GM18873 (cell line): ENCODE results near the gene P2RX1.

Source experiments
- ATAC-seq: cut with Tn5 transposase; IDR thresholded peaks from one replicate; pipeline ENCODE4 v1.9.1; 2021; ENCODE audit warnings: mild to moderate bottlenecking, moderate library complexity, moderate number of reproducible peaks; ENCODE audit not compliant: unreplicated experiment, low FRiP score

Gene P2RX1

GRCh38 chr17:3915995-3916696 is at the start of gene P2RX1:
Gene P2RX1 (minus strand): TSS chr17:3916465. CDS start chr17:3916225, 240 bp downstream.
- no peak for ATAC-seq

DNA sequence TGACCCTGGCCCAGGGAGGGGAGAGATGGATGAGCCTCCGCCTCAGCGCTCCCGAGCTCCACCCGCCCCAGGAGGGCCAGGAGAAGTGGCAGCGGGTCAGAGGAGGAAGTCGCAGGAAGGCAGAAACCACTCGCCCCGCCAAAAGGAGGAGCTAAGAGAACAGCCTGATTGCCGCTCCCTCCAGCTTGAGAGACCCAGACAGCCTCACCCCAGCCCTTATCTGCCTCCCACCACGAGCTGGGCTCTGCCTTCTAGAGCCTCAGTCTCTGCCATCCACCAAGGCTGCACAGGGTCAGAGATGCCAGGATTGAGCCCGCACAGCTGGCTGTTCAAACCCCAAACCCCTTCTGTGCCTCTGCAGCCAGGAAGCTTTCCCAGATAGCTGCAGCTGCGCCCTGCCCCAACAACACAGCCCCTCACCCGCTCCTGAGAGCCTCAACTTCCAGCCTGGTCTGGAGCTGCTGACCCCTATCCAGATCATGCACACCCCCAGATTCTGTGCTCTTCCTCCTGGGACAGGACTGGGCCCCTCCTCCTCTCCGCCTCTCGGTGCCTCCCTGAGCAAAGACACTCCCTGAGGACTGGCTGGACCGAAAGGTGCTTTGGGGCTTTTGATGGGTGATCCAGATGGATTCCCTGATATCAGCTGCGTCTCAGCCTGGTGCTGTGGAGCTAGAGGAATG is 49.0 kb upstream of the P2RX1 start:
- ATAC-seq, result no peak

DNA sequence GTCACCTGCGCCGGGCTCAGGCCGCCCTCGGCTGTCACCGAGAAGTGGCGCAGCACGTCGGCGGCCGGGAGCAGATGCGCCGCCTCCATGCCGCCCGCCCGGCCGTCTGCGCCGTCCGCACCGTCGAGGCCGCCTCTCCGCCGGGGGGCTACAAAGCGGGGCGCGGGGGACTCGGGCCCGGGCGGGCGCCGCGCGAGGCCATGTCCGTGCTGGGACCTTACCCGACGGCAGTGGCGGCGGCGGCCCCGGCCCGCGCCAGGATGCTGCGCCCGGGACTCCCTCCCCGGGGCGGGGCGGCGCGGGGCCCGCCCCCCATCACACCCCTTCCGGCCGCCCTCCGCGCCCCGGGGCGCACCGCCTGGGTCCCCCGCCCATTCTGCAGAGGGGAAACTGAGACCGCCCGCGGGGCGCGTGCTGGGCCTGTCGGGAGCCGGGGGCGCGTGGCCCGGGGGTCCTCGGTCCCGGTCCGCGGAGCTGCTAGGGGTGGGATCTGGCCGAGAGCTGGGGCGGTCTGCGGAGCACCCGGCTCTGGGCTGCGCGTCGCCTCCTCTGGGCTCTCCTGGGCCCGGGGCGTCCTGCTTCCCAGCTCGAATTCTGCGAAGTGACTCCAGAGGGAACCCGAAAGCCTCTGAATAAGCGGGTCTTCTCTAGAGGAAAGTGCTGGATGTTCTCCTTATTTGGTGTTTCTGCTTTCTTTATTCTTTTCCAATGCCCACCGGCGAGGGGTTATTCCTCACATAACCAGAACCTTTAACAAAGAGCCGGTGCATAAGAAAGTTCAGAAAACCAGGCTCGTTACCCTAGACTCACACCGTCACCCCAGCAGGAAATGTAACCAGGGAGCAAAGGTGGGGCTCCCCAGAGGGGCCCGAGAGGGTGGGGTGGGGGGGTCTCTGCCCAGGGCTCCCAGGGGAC is 48.2 kb upstream of the P2RX1 start, which contains the start of gene ATP2A3:
Gene ATP2A3 (minus strand): TSS at position 235 of the 915 bp plus-strand sequence. CDS start 146 bp downstream, at position 89.
- ATAC-seq, result no peak

DNA sequence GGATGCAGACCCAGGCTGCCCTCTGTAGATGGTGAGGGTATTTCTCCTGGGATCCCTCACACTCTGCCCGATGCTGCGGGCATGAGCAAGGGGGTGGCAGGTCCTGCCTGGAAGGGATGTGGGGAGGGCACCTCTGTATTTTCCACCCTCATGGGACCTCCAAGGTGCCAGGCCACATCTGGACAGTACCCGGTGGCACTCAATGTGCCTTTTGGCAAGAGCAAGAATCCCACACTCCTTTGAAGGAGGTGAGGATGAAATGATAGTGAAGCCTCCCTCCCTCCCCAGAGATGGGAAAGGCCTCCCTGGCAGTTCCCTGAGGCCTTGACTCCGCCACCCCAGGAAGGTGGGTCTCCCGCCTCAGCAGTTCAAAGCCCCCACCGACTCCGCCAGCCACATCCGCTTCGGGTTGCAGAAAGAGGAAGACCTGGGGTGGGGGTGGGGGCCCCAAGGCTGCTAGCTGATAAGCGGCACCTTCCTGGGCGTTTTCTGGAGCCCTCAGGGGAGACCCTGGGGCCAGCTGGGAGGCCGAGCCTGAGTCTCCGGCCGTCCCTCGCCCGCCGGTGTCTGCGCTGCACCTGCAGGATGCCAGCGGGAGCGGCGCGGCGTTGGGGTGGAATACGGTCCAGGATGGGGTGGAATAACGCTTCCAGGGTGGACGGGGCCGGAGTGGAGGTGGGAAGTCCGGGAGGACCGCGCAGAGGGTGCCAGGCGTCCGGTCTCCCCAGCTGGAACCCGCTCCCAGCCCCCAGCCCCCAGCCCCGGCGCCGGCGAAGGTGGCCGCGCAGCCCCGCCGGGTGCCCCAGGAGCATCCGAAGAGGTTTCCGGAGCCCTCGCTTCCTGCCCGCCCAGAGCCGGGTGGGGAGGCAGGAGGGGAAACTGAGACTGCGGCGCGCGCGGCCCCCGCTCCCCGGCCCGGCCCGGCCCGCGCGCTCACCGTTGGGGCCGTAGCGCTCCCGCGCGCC is 47.3 kb upstream of the P2RX1 start:
- ATAC-seq, result no peak

DNA sequence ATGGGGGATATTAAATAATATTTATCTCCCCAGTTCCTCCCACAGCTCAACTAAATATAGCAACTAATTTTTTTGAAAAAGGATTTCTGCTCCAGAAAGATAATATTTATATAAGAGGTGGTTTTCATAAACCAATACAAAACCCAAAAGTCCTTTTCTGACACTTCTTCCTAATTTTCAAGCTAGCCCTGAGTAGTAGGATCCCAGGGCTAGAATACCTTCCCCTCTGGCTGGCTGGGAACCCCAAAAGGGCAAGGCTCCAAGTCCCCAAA is 46.6 kb upstream of the P2RX1 start:
- ATAC-seq, result no peak

DNA sequence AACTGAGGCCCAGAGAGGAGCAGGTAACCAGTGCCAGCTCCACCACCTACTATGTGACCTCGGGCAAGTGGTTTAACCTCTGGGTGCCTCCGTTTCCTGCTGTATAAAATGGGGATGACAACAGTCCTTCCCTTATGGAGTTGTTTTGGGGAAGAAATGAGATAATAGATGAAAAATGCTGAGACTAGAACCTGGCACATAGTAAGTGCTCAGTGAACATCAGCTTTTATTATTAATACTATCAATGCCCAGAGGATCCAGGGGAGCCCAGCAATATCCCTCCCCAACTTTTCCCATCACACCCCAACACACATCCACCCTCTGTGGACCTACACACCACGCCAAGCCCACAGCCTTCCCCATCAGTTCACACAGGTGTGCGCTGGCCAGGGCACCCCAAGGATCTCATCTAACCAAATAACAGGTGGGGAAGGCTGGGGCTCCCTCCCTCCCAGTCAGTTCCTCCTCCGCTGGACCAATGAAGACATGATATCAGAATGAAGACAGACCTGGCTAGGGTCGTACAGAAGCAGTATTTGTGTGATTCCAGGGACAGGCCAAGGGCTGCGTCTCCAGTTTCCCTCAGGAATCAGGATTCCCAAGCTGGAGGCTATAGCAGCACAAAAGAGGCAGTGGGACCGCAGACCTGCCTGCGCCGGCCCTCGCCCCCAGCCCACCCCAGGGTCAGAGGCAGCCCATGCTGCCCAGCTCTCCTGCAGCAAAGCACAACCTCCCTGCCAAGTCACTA is 46.1 kb upstream of the P2RX1 start:
- no peak for ATAC-seq

GRCh38 chr17:3961564-3962047 is 45.3 kb upstream of the P2RX1 start:
- ATAC-seq, result peak; percentile 48

DNA sequence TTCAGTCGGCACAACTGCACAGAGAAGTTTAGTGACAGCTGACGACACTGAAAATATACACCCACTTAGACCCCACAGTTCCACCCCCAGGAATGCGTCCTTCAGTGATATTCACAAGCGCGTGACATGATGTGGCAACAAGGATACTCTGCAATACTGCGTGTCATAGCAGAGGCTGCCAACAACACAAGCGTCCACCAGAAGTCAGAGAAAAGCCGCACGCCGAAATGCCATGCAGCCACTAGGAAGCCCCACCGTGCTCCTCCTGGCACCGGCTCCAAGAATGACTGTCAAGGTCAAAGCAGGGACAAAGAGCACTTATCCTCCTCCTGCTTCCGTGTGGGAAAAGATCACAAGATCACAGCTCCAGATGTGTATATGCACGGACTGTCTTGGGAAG is 44.5 kb upstream of the P2RX1 start:
- ATAC-seq, result no peak

DNA sequence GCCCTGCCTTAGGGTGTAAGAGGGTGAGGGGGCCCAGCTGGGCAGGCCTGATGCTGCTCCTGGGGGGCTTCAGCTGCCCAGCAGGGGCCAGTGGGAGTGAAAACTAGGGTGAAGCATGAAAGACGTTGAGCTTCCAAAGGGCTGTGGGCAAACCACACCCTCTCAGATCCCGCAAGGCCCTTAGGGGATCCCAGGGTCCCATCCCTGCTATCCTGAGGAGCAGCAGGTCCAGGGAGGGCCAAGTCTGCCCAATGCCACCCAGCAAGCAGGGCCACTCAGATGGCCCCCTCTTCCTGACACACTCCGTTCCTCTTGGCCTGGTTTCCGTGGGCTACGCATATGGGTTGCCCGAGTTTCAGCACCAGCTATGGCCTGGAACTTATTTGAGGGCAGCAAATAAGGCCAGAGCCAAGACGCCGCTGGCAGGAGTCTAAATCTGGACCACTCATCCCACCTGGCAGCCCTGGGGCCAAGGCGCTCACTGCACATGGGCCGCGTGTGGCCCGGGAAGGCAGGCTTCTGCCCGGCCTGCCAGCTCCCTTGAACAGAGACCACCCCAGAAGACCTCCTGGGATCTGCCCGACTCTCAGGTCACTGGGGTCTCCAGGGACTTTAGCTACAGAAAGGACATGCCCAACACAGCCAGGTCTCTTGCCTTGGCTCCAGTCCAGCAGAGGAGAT is 43.8 kb upstream of the P2RX1 start:
- no peak for ATAC-seq

DNA sequence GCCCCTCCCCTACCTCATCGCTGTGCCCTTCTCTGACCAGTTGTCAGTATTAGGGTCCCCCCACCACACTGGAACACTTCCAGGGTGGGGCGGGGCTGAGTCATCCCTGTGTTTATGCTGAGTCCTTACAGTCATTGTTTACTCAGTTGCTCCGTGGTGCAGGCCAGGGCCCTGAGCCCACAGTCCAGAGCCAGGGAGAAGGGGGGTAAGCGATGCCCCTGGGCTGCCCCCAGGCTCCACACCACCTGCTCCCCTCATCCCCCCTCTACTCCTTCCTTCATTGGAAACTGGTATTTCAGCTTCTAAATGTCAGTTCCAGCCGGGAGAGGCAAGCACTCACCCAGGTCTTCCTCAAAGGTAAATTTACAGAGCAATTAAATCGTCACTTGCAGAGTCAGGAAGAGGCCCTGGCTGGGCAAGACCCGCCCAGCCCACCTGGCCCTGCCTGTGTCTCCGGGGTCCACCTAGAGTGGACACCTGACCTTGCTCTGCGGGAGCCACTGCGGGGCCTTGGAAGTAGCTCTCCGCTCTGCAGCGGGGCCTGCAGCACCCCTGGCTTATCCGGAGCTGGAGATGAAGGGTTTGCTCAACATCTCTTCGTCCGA is 43.1 kb upstream of the P2RX1 start:
- no peak for ATAC-seq

GRCh38 chr17:3957735-3958599 is 41.7 kb upstream of the P2RX1 start:
- ATAC-seq, result no peak

GRCh38 chr17:3956983-3957382 is 40.7 kb upstream of the P2RX1 start:
- no peak for ATAC-seq

- ATAC-seq, result no peak
Measured at GRCh38 chr17:3956327-3956957, 40.2 kb upstream of the P2RX1 start.

DNA sequence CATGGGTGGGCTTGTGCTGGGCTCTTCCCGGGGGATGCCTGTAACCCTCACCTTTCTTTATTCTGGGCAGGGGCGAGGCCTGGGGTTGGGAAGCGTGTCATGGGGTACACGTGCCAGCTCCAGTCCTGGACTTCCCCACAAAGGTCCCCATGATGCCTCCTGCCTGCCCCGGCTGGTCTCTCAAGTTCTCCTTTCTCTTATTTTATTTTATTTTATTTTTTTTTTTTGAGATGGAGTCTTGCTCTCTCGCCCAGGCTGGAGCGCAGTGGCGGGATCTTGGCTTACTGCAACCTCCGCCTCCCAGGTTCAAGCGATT is 39.4 kb upstream of the P2RX1 start:
- no peak for ATAC-seq

- ATAC-seq, result no peak
Measured at GRCh38 chr17:3954976-3955672, 38.9 kb upstream of the P2RX1 start.

DNA sequence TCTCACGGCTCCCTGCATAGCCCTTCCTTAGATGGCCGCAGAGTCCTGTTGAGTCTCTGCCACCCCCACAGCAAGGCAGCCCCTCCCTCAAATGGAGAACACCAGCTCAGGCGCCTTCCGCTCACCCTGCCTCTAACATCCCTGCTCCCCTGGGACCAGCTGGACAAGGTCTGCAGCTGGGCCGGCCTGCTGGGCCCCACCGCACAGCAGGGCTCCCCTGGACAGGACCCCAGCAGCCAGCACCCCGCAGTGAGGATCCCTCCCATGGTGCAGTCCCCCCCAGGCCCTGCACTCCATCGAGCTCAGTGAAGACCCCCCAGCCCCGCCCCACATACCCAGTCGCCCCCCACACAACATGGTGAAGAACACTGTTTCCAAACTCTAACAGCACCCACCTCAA is 37.8 kb upstream of the P2RX1 start:
- no peak for ATAC-seq

- ATAC-seq, result no peak
Measured at GRCh38 chr17:3953542-3953941, 37.3 kb upstream of the P2RX1 start.
